H1 (cell line): ENCODE measurements around the gene HCK. TPM values are rescaled to one million over a fixed set of nuclear protein-coding genes. Genes with fewer than 3 reads are reported as not detected.

Experiments
- CTCF ChIA-PET: fragments of 300-600 bp; sonication (Branson Sonifier 250); formaldehyde crosslinking; loops from one replicate; lab custom pipeline; 2021; ENCODE audit not compliant: partially characterized antibody; lab: Charles Lee
- POLR2A ChIA-PET: fragments of 300-600 bp; sonication (Branson Sonifier 250); formaldehyde crosslinking; loops from one replicate; lab custom pipeline; 2021; ENCODE audit warnings: inconsistent platforms; ENCODE audit not compliant: partially characterized antibody; lab: Charles Lee
- DNase-seq, 2 experiments: peaks; one replicate each; pipeline versions ENCODE4 v3.0.0 to v3.0.0-alpha.2; 2010 to 2022; ENCODE audit warnings: low spot score in 2 of 2, low read depth in 1 of 2, mixed read lengths in 1 of 2
- FAIRE-seq: peaks from 2 replicates; lab custom pipeline; 2011; peaks lifted over from hg19 to GRCh38; lab: Jason Lieb, UNC
- H2AFZ ChIP-seq: 2 replicates; pipeline ENCODE4 v1.8.1; 2012; ENCODE audit warnings: low read length, inconsistent platforms
- H2AK5ac ChIP-seq: 2 replicates; pipeline ENCODE4 v1.6.1; 2013; ENCODE audit warnings: low read depth, low read length
- H2BK120ac ChIP-seq: replicated peaks from 2 replicates; pipeline ENCODE3; 2013; ENCODE audit warnings: low read depth, low read length, inconsistent platforms
- H2BK12ac ChIP-seq: 2 replicates; pipeline ENCODE4 v1.6.1; 2013; ENCODE audit warnings: low read depth, low read length
- H2BK15ac ChIP-seq: 2 replicates; pipeline ENCODE4 v1.6.1; 2013; ENCODE audit warnings: low read length
- H2BK20ac ChIP-seq: 2 replicates; pipeline ENCODE4 v1.6.1; 2013; ENCODE audit warnings: low read length
- H2BK5ac ChIP-seq: 2 replicates; pipeline ENCODE4 v1.6.1; 2013; ENCODE audit warnings: low read depth, low read length
- H3K14ac ChIP-seq: 2 replicates; pipeline ENCODE4 v1.6.1; 2013; ENCODE audit warnings: inconsistent platforms; ENCODE audit not compliant: insufficient read length
- H3K18ac ChIP-seq: 2 replicates; pipeline ENCODE4 v1.6.1; 2013; ENCODE audit warnings: low read length; ENCODE audit errors: extremely low read depth
- H3K23ac ChIP-seq: 2 replicates; pipeline ENCODE4 v1.6.1; 2013; ENCODE audit warnings: inconsistent platforms; ENCODE audit not compliant: insufficient read length
- H3K23me2 ChIP-seq: 2 replicates; pipeline ENCODE4 v1.6.1; 2013; ENCODE audit warnings: low read depth, low read length
- H3K27ac ChIP-seq: 2 replicates; pipeline ENCODE4 v1.6.1; 2011; ENCODE audit warnings: low read depth, low read length, inconsistent platforms
- H3K27me3 ChIP-seq, 4 experiments: replicated peaks in 1 of 4; 1 replicate in 1 of 4; 2 replicates in 3 of 4; pipeline versions ENCODE4 v1.6.1 to v1.8.1; 2011 to 2013; ENCODE audit warnings: low read length in 3 of 4, mild to moderate bottlenecking in 3 of 4, inconsistent platforms in 2 of 4, mixed read lengths in 2 of 4, moderate library complexity in 1 of 4; ENCODE audit not compliant: control insufficient read depth in 3 of 4, insufficient read depth in 3 of 4; ENCODE audit errors: extremely low read depth in 1 of 4
- H3K36me3 ChIP-seq, 4 experiments: 2 replicates each; pipeline versions ENCODE4 v1.6.1 to v1.8.1; 2011 to 2013; ENCODE audit warnings: mild to moderate bottlenecking in 4 of 4, low read length in 3 of 4, moderate library complexity in 2 of 4, control low read depth in 1 of 4, inconsistent platforms in 1 of 4; ENCODE audit not compliant: insufficient read depth in 4 of 4, control insufficient read depth in 2 of 4
- H3K4ac ChIP-seq: replicated peaks from 2 replicates; pipeline ENCODE3; 2013; ENCODE audit warnings: low read length, low read depth, mixed read lengths, inconsistent platforms; ENCODE audit not compliant: insufficient read length
- H3K4me1 ChIP-seq, 4 experiments: replicated peaks in 1 of 4; 1 replicate in 1 of 4; 2 replicates in 3 of 4; pipeline versions ENCODE4 v1.6.1 to v1.8.1; 2011 to 2013; ENCODE audit warnings: low read length in 3 of 4, inconsistent platforms in 2 of 4, mixed read lengths in 1 of 4; ENCODE audit not compliant: insufficient read depth in 4 of 4, control insufficient read depth in 3 of 4
- H3K4me2 ChIP-seq, 2 experiments: 2 replicates each; pipeline versions ENCODE4 v1.6.1 to v1.8.1; 2011 to 2013; ENCODE audit warnings: low read depth in 2 of 2, low read length in 2 of 2, control low read depth in 1 of 2, inconsistent platforms in 1 of 2, mild to moderate bottlenecking in 1 of 2; ENCODE audit not compliant: insufficient read depth in 1 of 2
- H3K4me3 ChIP-seq, 4 experiments: fragments of 200-600, 300-600 bp in 1 of 4; sonication (generic), shearing (Covaris generic), sonication (Bioruptor Twin) in 1 of 4; 2 replicates each; pipeline versions ENCODE4 v1.5.1 to v1.8.1; 2011 to 2016; ENCODE audit warnings: low read length in 4 of 4, low read depth in 3 of 4, control low read depth in 2 of 4, inconsistent platforms in 2 of 4, mild to moderate bottlenecking in 2 of 4, mixed read lengths in 1 of 4, moderate library complexity in 1 of 4; ENCODE audit not compliant: insufficient read depth in 2 of 4; ENCODE audit errors: extremely low read depth in 1 of 4
- H3K56ac ChIP-seq: replicated peaks from 2 replicates; pipeline ENCODE3; 2013; ENCODE audit warnings: low read depth, mild to moderate bottlenecking, mixed read lengths, low read length, inconsistent platforms; ENCODE audit not compliant: insufficient read length
- H3K79me1 ChIP-seq: 2 replicates; pipeline ENCODE4 v1.6.1; 2013; ENCODE audit warnings: low read depth, low read length, control low read depth
- H3K79me2 ChIP-seq, 2 experiments: 2 replicates each; pipeline versions ENCODE4 v1.6.1 to v1.8.1; 2012 to 2013; ENCODE audit warnings: low read length in 2 of 2, mild to moderate bottlenecking in 2 of 2, inconsistent platforms in 1 of 2; ENCODE audit not compliant: insufficient read depth in 2 of 2, control insufficient read depth in 1 of 2
- H3K9ac ChIP-seq, 4 experiments: replicated peaks in 1 of 4; 1 replicate in 1 of 4; 2 replicates in 3 of 4; pipeline versions ENCODE4 v1.6.1 to v1.8.1; 2011 to 2013; ENCODE audit warnings: low read depth in 3 of 4, low read length in 3 of 4, control low read depth in 2 of 4, mild to moderate bottlenecking in 2 of 4, moderate library complexity in 2 of 4, inconsistent platforms in 1 of 4; ENCODE audit errors: extremely low read depth in 1 of 4
- H3K9me3 ChIP-seq, 2 experiments: 2 replicates each; pipeline versions ENCODE4 v1.6.1 to v1.8.1; 2012 to 2013; ENCODE audit warnings: mild to moderate bottlenecking in 2 of 2, moderate library complexity in 2 of 2, control low read depth in 1 of 2, inconsistent platforms in 1 of 2, low read depth in 1 of 2, low read length in 1 of 2, mixed read lengths in 1 of 2; ENCODE audit not compliant: insufficient read depth in 2 of 2
- H4K20me1 ChIP-seq, 2 experiments: replicated peaks in 1 of 2; 2 replicates each; pipeline versions ENCODE3 to v1.8.1; 2011 to 2013; ENCODE audit warnings: inconsistent platforms in 2 of 2, low read length in 2 of 2, mild to moderate bottlenecking in 1 of 2; ENCODE audit not compliant: insufficient read depth in 2 of 2, control insufficient read depth in 1 of 2
- H4K5ac ChIP-seq: 2 replicates; pipeline ENCODE4 v1.6.1; 2013; ENCODE audit warnings: low read length, low read depth, mixed read lengths, inconsistent platforms; ENCODE audit not compliant: insufficient read length
- H4K8ac ChIP-seq: 2 replicates; pipeline ENCODE4 v1.8.0; 2013; ENCODE audit warnings: mild to moderate bottlenecking, moderate library complexity, low read length, inconsistent platforms; ENCODE audit not compliant: insufficient read depth; ENCODE audit errors: extremely low read depth
- H4K91ac ChIP-seq: replicated peaks from 2 replicates; pipeline ENCODE3; 2013; ENCODE audit warnings: low read length, mixed read lengths, inconsistent platforms; ENCODE audit not compliant: insufficient read length
- CREB1 ChIP-seq: IDR thresholded peaks from 2 replicates; pipeline ENCODE4 v1.6.1; 2012; ENCODE audit warnings: inconsistent platforms
- CTCF ChIP-seq, 3 experiments: IDR thresholded peaks; 1 replicate in 2 of 3; 2 replicates in 1 of 3; pipeline versions ENCODE4 v1.5.1 to v1.6.1; 2011; ENCODE audit warnings: low read length in 3 of 3, mild to moderate bottlenecking in 3 of 3, inconsistent platforms in 2 of 3, low read depth in 1 of 3, moderate library complexity in 1 of 3; ENCODE audit not compliant: insufficient read depth in 1 of 3; ENCODE audit errors: control extremely low read depth in 1 of 3
- KDM1A ChIP-seq: fragments of 200-600, 300-600 bp; sonication (generic); IDR thresholded peaks from 2 replicates; pipeline ENCODE4 v1.7.1; 2016; ENCODE audit warnings: mild to moderate bottlenecking, low read length, borderline replicate concordance
- KDM4A ChIP-seq: IDR thresholded peaks from one replicate; pipeline ENCODE4 v1.7.1; 2012; ENCODE audit warnings: low read depth, mild to moderate bottlenecking, moderate library complexity, low read length, inconsistent platforms; ENCODE audit not compliant: severe bottlenecking
- PHF8 ChIP-seq: fragments of 200-600 bp; sonication (generic); conservative IDR thresholded peaks from 2 replicates; pipeline ENCODE4 v1.7.1; 2012; ENCODE audit warnings: low read depth, mild to moderate bottlenecking, inconsistent platforms, low read length, moderate library complexity
- RXRA ChIP-seq: IDR thresholded peaks from 2 replicates; pipeline ENCODE4 v1.6.1; 2011; ENCODE audit warnings: low read depth, mild to moderate bottlenecking, low read length, moderate library complexity; ENCODE audit not compliant: insufficient read depth
- SIX5 ChIP-seq: IDR thresholded peaks from 2 replicates; pipeline ENCODE4 v1.6.1; 2011; ENCODE audit warnings: mild to moderate bottlenecking, low read depth, low read length
- TBP ChIP-seq: IDR thresholded peaks from 2 replicates; pipeline ENCODE4 v1.6.1; 2011; ENCODE audit warnings: low read depth, low read length, improper control_type of control experiment
- TCF12 ChIP-seq: IDR thresholded peaks from 2 replicates; pipeline ENCODE4 v1.6.1; 2011; ENCODE audit warnings: low read depth, mild to moderate bottlenecking, low read length
- WGBS, 2 experiments: shearing (Covaris generic) in 1 of 2; methylation state at CpG; one replicate each; pipeline versions ENCODE4 v1.1.6 to v1.1.7; 2013 to 2015; ENCODE audit warnings: low lambda C conversion rate in 2 of 2, mixed read lengths in 2 of 2, inconsistent platforms in 1 of 2, low coverage in 1 of 2, missing lambda C conversion rate in 1 of 2; ENCODE audit not compliant: insufficient replicate concordance in 2 of 2, insufficient coverage in 1 of 2, insufficient read length in 1 of 2; ENCODE audit errors: extremely low coverage in 1 of 2, missing lambda C conversion rate in 1 of 2; 5-methylcytosine and 5-hydroxymethylcytosine counted together
- polyA plus RNA-seq, 7 experiments: library from polyadenylated mRNA; depleted of rRNA in 3 of 7; stranded (reverse) in 5 of 7; unstranded in 2 of 7; fragments of >200 nt in 5 of 7; fragments of 200-250 nt in 2 of 7; gene quantifications; 1 replicate in 5 of 7; 2 replicates in 1 of 7; 4 replicates in 1 of 7; pipeline versions ENCODE4 v1.2.1 to v1.2.3, GENCODE V29; 2011 to 2013; ENCODE audit warnings: missing spikeins in 2 of 7, mixed read lengths in 2 of 7
- total RNA-seq: library from RNA; stranded (reverse); fragmentation: NEBNext Ultra II Directional; extraction: Animal tissue kit (Norgen Biotek cat#: 25700); gene quantifications from 2 replicates; pipeline ENCODE4 v1.2.1, GENCODE V29; 2021

HCK gene
- total and polyA plus RNA-seq, 2 of the 8 experiments (the other 6 are each of a cell fraction or from before 2014, with no cell fraction given) = 0.37 to 4.3 TPM

GRCh38 chr20:32113591-32114260 is 61.7 kb downstream of the HCK start:
- peaks cover 2 to 6% (median 4%) of the 10 kb centered on the region in 4 experiments; a peak in 6 of 7 replicates for H3K4me1 ChIP-seq
- 92% methylated on average over 2 of the region's 2 CpGs; no CpG with 5 or more reads in 1 of the 2 experiments for WGBS, 2 experiments
- no peaks in the 10 kb centered on the region for H3K27me3 ChIP-seq
- ChIA-PET POLR2A (interaction anchor here (0.7 to 2.3 kb wide), 3 partner anchors 12 to 23 kb away, joined by 3 to 5 read pairs (median 4); no protein-coding TSS in a partner anchor), CTCF (no interaction called here)
- H3K4me2 ChIP-seq = no peak overlapping the region
- H4K5ac ChIP-seq = no peak overlapping the region
- no peak overlapping the region for H3K56ac ChIP-seq
- FAIRE-seq = no peak
- H3K23me2 ChIP-seq = peaks cover 5% of the 10 kb centered on the region
- no peak overlapping the region for H2BK15ac ChIP-seq
- no peak overlapping the region for H3K4ac ChIP-seq
- peaks cover 0 to 84% of the 10 kb centered on the region in 2 experiments for H3K79me2 ChIP-seq
- no peak overlapping the region for H4K8ac ChIP-seq
- no peak overlapping the region for H4K91ac ChIP-seq
- no peaks in the 10 kb centered on the region for H3K9me3 ChIP-seq
- H2BK20ac ChIP-seq = no peak overlapping the region
- H3K27ac ChIP-seq = no peak overlapping the region
- no peak overlapping the region for H2AK5ac ChIP-seq
- no peak overlapping the region for H2BK5ac ChIP-seq
- peaks cover 0 to 4% (median 0%) of the 10 kb centered on the region in 4 experiments; a peak in 2 of 8 replicates for H3K36me3 ChIP-seq
- no peak overlapping the region for H2BK12ac ChIP-seq
- TF ChIP-seq KDM4A (no peak), CTCF (IDR thresholded peaks at IDR 0.05; ENCODE audit: control extremely low read depth in 1 of 3, insufficient read depth in 1 of 3, low read depth in 1 of 3, low read length in 3 of 3) (no peak), CREB1 (no peak), SIX5 (no peak), KDM1A (no peak), TCF12 (no peak), PHF8 (no peak), RXRA (no peak), TBP (no peak)
- TF ChIP-seq, all 59 proteins: peak for 0
- H3K9ac ChIP-seq = no peak overlapping the region
- no peak overlapping the region for H3K23ac ChIP-seq
- no peak overlapping the region for H3K18ac ChIP-seq
- no peak overlapping the region for H3K4me3 ChIP-seq
- DNase-seq = no peak
- H2BK120ac ChIP-seq = no peak overlapping the region
- H3K79me1 ChIP-seq = peaks cover 14% of the 10 kb centered on the region
- peaks cover 4 to 19% of the 10 kb centered on the region in 2 experiments for H4K20me1 ChIP-seq
- H3K14ac ChIP-seq = no peak overlapping the region
- no peak overlapping the region for H2AFZ ChIP-seq
